PFSK-1 (cell line): Measurements from ENCODE around the gene TRNP1.

Experiments used
- FOXP2 ChIP-seq: optimal IDR thresholded peaks from 2 replicates; pipeline ENCODE3; 2011; ENCODE audit warnings: borderline replicate concordance, control low read depth, inconsistent platforms; ENCODE audit not compliant: insufficient read depth; ENCODE audit errors: extremely low read length, extremely low read depth
- POLR2AphosphoS5 ChIP-seq: IDR thresholded peaks from 2 replicates; pipeline ENCODE4 v1.6.1; 2012; ENCODE audit warnings: low read depth, mild to moderate bottlenecking, control low read depth, low read length, moderate library complexity
- SIN3A ChIP-seq: IDR thresholded peaks from 2 replicates; pipeline ENCODE4 v1.6.1; 2012; ENCODE audit warnings: mild to moderate bottlenecking, low read length, moderate library complexity, borderline replicate concordance; ENCODE audit not compliant: insufficient read depth
- TAF1 ChIP-seq: IDR thresholded peaks from 2 replicates; pipeline ENCODE4 v1.6.1; 2012; ENCODE audit warnings: low read length, control low read depth, borderline replicate concordance; ENCODE audit not compliant: insufficient read depth
- TF ChIP-seq, protein P1 (sequence below), 2 experiments: IDR thresholded peaks; 2 replicates each; pipeline versions ENCODE4 v1.6.1 to v1.8.0; 2011 to 2012; ENCODE audit warnings: low read depth in 2 of 2, low read length in 2 of 2, control low read depth in 1 of 2, inconsistent platforms in 1 of 2, mild to moderate bottlenecking in 1 of 2, moderate library complexity in 1 of 2; ENCODE audit not compliant: insufficient read depth in 1 of 2

The TRNP1 gene

DNA sequence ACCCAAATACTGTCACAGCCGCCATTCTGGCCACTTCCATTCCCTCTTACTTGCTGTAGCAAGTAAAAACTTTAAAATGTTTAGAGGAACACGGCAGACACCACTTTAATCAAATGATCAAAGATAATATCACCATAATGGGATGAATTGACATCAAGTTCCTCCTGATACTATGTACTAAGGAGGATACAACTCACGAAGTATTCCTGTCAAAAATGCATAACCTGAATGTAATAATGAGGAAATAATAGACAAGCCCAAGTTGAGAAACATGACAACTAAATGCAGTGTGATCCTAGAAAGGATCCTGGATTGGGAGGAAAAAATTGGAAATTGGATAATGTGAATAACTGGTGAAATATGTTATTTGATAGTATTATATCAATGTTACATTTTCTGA, 37.2 kb upstream of the TRNP1 start:
- no peak for TF ChIP-seq FOXP2
- TF ChIP-seq TAF1 = no peak
- TF ChIP-seq, protein P1, sequence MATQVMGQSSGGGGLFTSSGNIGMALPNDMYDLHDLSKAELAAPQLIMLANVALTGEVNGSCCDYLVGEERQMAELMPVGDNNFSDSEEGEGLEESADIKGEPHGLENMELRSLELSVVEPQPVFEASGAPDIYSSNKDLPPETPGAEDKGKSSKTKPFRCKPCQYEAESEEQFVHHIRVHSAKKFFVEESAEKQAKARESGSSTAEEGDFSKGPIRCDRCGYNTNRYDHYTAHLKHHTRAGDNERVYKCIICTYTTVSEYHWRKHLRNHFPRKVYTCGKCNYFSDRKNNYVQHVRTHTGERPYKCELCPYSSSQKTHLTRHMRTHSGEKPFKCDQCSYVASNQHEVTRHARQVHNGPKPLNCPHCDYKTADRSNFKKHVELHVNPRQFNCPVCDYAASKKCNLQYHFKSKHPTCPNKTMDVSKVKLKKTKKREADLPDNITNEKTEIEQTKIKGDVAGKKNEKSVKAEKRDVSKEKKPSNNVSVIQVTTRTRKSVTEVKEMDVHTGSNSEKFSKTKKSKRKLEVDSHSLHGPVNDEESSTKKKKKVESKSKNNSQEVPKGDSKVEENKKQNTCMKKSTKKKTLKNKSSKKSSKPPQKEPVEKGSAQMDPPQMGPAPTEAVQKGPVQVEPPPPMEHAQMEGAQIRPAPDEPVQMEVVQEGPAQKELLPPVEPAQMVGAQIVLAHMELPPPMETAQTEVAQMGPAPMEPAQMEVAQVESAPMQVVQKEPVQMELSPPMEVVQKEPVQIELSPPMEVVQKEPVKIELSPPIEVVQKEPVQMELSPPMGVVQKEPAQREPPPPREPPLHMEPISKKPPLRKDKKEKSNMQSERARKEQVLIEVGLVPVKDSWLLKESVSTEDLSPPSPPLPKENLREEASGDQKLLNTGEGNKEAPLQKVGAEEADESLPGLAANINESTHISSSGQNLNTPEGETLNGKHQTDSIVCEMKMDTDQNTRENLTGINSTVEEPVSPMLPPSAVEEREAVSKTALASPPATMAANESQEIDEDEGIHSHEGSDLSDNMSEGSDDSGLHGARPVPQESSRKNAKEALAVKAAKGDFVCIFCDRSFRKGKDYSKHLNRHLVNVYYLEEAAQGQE (IDR thresholded peaks at IDR 0.05; ENCODE audit: insufficient read depth in 1 of 2, low read depth in 2 of 2, low read length in 2 of 2) = no peak
- no peak for TF ChIP-seq SIN3A
- no peak for TF ChIP-seq POLR2AphosphoS5

- TF ChIP-seq, protein P1 (IDR thresholded peaks at IDR 0.05; ENCODE audit: insufficient read depth in 1 of 2, low read depth in 2 of 2, low read length in 2 of 2) = no peak
- TF ChIP-seq FOXP2 (no peak), TAF1 (no peak), POLR2AphosphoS5 (no peak), SIN3A (no peak)
Observed at GRCh38 chr1:26957306-26957705, 36.2 kb upstream of the TRNP1 start.

DNA sequence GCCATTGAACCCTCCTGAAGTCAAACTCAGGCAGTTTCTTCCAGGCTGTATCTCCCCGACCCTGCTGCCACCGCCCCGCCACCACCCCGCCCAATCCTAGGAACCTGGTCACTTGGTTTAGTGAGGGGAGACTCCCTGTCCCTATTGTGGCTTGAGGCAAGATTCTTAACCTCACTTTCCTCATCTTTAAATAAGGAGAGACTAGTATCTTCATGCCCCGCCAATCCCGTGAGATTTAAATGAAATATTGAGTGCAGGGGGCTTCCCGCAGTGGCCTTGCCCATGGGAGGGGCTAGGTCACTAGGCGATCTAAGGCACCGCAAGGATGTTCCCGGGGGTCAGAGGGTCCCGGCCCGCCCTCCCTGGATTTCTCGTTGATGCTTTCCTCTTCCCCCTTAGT, 34.2 kb upstream of the TRNP1 start:
- TF ChIP-seq POLR2AphosphoS5 (no peak), TAF1 (no peak), SIN3A (no peak), FOXP2 (no peak)
- TF ChIP-seq, protein P1 (IDR thresholded peaks at IDR 0.05; ENCODE audit: insufficient read depth in 1 of 2, low read depth in 2 of 2, low read length in 2 of 2) = no peak

DNA sequence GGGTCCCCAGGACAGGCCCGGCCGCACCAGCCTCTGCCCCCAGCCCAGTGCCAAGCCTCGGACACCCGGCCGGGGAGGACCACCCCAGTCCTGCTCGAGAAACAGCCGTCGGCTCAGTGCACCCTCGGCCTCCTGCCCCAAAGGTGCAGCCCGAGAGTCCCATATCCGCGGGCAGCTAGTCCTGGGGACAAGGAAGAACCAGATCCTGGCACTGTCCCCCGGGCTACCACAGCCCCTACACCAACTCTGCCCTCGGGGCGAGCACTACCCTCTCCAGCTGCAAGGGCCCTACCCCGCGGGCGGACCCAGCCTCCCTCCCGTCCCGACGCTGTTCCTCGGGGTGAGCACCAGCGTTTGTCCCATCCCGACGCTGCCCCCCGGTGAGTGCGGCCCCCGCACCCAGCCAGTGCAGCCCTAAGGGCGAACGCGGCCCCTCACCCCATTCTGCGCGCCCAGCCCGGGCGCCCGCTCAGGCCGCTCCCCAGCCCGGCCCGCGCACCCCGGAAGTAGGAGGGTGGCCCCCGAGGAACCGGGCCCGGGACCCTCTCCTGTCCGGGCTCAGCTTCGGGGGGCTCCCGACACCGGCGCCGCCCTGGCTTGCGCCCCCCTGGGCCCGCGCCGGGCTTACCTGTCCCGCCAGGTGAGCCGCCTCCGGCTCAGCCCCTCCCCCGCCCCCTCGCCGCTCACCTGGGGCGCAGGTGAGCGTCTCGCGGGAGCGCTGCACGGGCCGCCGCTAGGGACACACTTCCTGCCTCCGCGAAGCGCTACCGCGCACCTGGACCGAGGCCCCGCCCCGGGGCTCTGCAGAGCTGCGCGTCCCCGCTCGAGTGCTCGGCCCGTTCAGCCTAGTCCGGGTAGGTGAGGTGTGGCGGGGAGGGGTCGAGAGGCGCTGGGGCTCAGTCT, 33.5 kb upstream of the TRNP1 start, which contains the start of gene KDF1:
KDF1 (minus strand) TSS at position 747 of the 903 bp plus-strand sequence. CDS start 8,088 bp downstream, outside the sequence.
- TF ChIP-seq FOXP2 = no peak
- TF ChIP-seq, protein P1 (IDR thresholded peaks at IDR 0.05; ENCODE audit: insufficient read depth in 1 of 2, low read depth in 2 of 2, low read length in 2 of 2) = no peak
- TF ChIP-seq SIN3A = no peak
- TF ChIP-seq TAF1 = no peak
- no peak for TF ChIP-seq POLR2AphosphoS5
